ENCODE measurements around the gene PTPRN.

DNA sequence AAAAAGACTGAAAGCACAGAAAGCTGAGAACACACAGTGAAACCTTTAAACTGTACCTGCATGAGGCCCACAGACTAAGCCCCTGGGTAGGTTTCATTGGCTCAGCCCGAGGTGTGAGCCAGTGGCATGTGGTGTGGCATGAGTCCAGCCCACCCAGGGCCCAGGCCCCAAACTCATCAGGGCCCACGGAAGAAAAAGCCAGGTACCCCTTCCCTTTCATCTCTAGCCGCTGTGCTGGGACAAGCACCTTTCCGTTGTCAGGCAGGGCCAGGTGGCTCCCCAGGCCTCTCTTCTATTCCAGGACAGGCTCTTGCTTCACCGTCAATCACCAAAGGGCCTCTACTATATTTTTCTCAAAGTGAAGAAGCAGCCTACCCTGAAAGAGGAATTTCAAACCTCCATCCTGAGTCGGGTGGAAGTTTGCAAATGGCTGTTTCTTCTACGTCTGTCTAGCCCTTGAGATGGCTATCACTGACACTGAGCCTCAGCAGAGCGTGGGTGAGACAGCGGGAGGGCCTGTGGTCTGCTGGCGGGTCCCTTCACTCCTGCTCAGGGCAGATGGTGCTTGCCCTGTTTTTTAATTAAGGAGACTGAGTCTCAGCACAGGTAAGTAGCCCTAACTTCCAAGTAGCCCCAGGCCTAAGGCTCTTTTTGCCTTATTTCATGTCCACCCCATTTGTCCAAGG is 21.5 kb downstream of the PTPRN start:
- TF ChIP-seq, protein P1, sequence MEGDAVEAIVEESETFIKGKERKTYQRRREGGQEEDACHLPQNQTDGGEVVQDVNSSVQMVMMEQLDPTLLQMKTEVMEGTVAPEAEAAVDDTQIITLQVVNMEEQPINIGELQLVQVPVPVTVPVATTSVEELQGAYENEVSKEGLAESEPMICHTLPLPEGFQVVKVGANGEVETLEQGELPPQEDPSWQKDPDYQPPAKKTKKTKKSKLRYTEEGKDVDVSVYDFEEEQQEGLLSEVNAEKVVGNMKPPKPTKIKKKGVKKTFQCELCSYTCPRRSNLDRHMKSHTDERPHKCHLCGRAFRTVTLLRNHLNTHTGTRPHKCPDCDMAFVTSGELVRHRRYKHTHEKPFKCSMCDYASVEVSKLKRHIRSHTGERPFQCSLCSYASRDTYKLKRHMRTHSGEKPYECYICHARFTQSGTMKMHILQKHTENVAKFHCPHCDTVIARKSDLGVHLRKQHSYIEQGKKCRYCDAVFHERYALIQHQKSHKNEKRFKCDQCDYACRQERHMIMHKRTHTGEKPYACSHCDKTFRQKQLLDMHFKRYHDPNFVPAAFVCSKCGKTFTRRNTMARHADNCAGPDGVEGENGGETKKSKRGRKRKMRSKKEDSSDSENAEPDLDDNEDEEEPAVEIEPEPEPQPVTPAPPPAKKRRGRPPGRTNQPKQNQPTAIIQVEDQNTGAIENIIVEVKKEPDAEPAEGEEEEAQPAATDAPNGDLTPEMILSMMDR (conservative IDR thresholded peaks at IDR 0.05; ENCODE audit: low read depth, low read length) = no peak
- TF ChIP-seq EZH2 (IDR thresholded peaks at IDR 0.05; ENCODE audit: borderline replicate concordance, low read depth, low read length, poor library complexity, severe bottlenecking) = no peak
